Effector memory CD4-positive, alpha-beta T cell (primary cell): Measurements from ENCODE around the gene SYT9.

Experiments
- DNase-seq, 3 donors: peaks; one replicate each; pipeline ENCODE4 v3.0.0-alpha.2; 2020
- H3K27ac ChIP-seq: 2 replicates; pipeline ENCODE4 v1.7.0; 2013; ENCODE audit warnings: mild to moderate bottlenecking, low read length, moderate library complexity; ENCODE audit not compliant: insufficient read depth, poor library complexity, severe bottlenecking
- H3K27me3 ChIP-seq: replicated peaks from 2 replicates; pipeline ENCODE4 v1.7.0; 2013; ENCODE audit warnings: mild to moderate bottlenecking, low read length; ENCODE audit not compliant: insufficient read depth, control insufficient read depth, poor library complexity, severe bottlenecking
- H3K36me3 ChIP-seq: 2 replicates; pipeline ENCODE4 v1.7.0; 2013; ENCODE audit warnings: mild to moderate bottlenecking, low read length, moderate library complexity; ENCODE audit not compliant: control insufficient read depth, insufficient read depth
- H3K4me1 ChIP-seq: 2 replicates; pipeline ENCODE4 v1.7.0; 2013; ENCODE audit warnings: low read length, mild to moderate bottlenecking; ENCODE audit not compliant: control insufficient read depth, insufficient read depth, poor library complexity, severe bottlenecking
- H3K4me3 ChIP-seq: 2 replicates; pipeline ENCODE4 v1.7.0; 2013; ENCODE audit warnings: low read length, low read depth, mild to moderate bottlenecking; ENCODE audit not compliant: insufficient read depth, poor library complexity, severe bottlenecking
- H3K9me3 ChIP-seq: 2 replicates; pipeline ENCODE4 v1.7.0; 2013; ENCODE audit warnings: mild to moderate bottlenecking, low read length, moderate library complexity; ENCODE audit not compliant: control insufficient read depth

Gene SYT9

DNA sequence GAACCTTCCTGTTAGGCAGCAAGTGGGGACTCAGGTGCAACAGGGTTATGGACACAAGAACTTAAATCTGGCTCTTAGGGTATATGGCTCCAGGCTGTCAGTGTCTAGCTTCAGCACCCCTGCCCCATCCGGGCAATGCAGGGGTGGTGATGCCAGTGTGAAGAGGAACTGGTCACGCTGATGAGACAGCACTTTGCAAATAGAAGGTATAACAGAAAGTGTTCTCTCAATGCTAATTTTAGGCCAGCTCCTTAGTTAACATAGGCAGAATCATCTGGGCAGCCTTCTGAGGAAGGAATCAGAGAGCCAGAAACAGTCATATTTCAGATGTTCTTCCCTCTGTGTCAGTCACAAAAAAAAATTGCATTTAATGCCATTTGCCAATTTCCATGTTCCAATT, 41.2 kb downstream of the SYT9 start:
- no peak overlapping the region for H3K4me3 ChIP-seq
- no peaks in the 10 kb centered on the region for H3K9me3 ChIP-seq
- H3K27ac ChIP-seq, result no peak overlapping the region
- no peaks in the 10 kb centered on the region for H3K27me3 ChIP-seq
- no peak for DNase-seq
- no peaks in the 10 kb centered on the region for H3K4me1 ChIP-seq
- H3K36me3 ChIP-seq, result no peaks in the 10 kb centered on the region

GRCh38 chr11:7299393-7299792, 47.7 kb downstream of the SYT9 start:
- Histone ChIP-seq H3K4me3 (no peak overlapping the region), H3K4me1 (no peaks in the 10 kb centered on the region), H3K27ac (no peak overlapping the region), H3K27me3 (no peaks in the 10 kb centered on the region), H3K9me3 (no peaks in the 10 kb centered on the region), H3K36me3 (no peaks in the 10 kb centered on the region)
- DNase-seq, result no peak

GRCh38 chr11:7300281-7300680, 48.6 kb downstream of the SYT9 start:
- Histone ChIP-seq H3K27ac (no peak overlapping the region), H3K4me1 (no peaks in the 10 kb centered on the region), H3K27me3 (no peaks in the 10 kb centered on the region), H3K36me3 (no peaks in the 10 kb centered on the region), H3K9me3 (no peaks in the 10 kb centered on the region), H3K4me3 (no peak overlapping the region)
- no peak for DNase-seq

GRCh38 chr11:7303146-7303545, 51.4 kb downstream of the SYT9 start:
- DNase-seq, result no peak

DNA sequence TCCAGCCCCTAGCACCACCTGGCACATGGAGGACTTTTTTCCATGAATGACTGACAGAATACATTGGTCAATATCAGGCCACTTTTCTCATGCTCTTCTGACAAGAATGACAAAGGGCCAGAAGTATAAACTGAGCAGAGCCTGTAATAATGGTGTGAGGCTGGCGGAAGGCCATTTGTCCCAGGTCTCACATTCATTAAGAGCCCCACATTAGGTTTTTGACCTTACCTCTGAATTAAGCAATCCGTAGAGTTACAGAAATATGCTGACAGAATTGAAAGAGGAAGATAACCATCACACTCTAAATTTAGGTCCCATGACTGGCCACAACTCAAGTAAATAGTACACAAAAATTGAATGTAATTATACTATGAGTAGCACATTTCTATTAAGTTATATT, 55.2 kb downstream of the SYT9 start:
- Histone ChIP-seq H3K4me3 (no peak overlapping the region), H3K27ac (no peak overlapping the region), H3K27me3 (no peaks in the 10 kb centered on the region), H3K36me3 (no peaks in the 10 kb centered on the region), H3K9me3 (no peaks in the 10 kb centered on the region), H3K4me1 (no peaks in the 10 kb centered on the region)
- DNase-seq, result no peak

More at GRCh38 chr11:7303146-7303545, 51.4 kb downstream of the SYT9 start:
- H3K4me1 ChIP-seq, result no peaks in the 10 kb centered on the region
- no peaks in the 10 kb centered on the region for H3K27me3 ChIP-seq
- no peaks in the 10 kb centered on the region for H3K9me3 ChIP-seq
- no peaks in the 10 kb centered on the region for H3K36me3 ChIP-seq
- no peak overlapping the region for H3K4me3 ChIP-seq
- H3K27ac ChIP-seq, result no peak overlapping the region

- Histone ChIP-seq H3K27ac (no peak overlapping the region), H3K36me3 (no peaks in the 10 kb centered on the region), H3K27me3 (no peaks in the 10 kb centered on the region), H3K9me3 (no peaks in the 10 kb centered on the region), H3K4me1 (no peaks in the 10 kb centered on the region), H3K4me3 (no peak overlapping the region)
- no peak for DNase-seq
Observed at GRCh38 chr11:7307836-7308235, 56.1 kb downstream of the SYT9 start.

- Histone ChIP-seq H3K36me3 (no peaks in the 10 kb centered on the region), H3K9me3 (no peaks in the 10 kb centered on the region), H3K4me1 (no peaks in the 10 kb centered on the region), H3K27me3 (no peaks in the 10 kb centered on the region), H3K4me3 (no peak overlapping the region), H3K27ac (no peak overlapping the region)
- no peak for DNase-seq
Observed at GRCh38 chr11:7311903-7312302, 60.2 kb downstream of the SYT9 start.

DNA sequence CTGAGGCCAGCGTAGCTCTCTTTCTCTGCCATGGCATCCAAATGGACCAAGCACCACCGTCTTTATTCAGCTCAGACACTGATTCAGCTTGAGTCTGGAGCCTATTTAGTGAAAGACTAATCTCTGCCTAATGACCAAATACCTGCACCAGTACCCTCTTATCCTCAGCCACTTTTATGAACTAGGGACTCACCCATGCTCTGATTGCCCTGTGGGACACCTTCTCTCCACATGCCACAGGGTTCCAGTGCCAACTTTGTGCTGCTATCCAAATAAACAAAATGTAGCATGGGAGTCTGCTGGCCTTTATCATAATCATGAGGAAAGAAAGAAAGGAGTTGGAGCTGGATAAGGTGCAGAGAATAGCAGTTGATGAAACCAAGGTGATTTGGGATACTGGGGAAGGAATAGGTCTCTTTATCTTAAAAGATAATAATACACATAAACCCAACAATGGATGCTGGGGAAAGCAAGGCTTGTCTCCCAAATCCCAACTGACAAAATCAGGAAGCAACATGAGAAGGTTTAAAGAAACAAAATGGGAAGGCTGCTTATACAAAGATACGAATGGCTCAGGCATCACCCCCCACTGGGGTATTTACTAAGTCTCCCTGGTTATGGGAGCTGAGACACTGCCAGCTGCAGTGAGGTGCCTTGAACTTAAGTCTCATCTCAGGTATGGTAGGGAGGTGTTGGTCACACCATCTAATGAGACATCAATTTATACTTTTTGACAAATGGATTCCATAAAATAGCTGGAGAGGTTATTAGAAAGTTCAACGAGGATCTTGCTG, 63.3 kb downstream of the SYT9 start:
- Histone ChIP-seq H3K36me3 (no peaks in the 10 kb centered on the region), H3K4me3 (no peak overlapping the region), H3K9me3 (no peaks in the 10 kb centered on the region), H3K27ac (no peak overlapping the region), H3K27me3 (no peaks in the 10 kb centered on the region), H3K4me1 (no peaks in the 10 kb centered on the region)
- no peak for DNase-seq

DNA sequence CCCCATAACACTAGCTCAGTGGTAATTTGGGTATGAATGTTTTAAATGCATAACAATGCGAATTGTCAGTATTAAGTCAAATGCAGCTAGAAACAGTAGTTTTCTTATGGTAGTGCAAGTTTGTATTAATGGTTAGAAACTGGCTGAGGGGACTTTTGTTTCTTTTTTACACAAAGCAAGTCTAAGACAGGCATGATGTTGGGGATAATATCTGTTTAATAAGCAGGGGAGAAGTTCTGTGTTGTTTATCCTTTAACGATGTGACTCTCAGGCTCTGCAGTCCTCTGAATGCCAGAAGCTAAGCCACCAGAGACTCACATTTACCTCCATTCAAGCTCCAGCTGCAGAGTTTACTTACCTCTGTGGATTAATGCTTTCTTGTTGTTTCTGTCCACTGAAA, 67.8 kb downstream of the SYT9 start:
- Histone ChIP-seq H3K27me3 (no peaks in the 10 kb centered on the region), H3K27ac (no peak overlapping the region), H3K4me3 (no peak overlapping the region), H3K4me1 (no peaks in the 10 kb centered on the region), H3K9me3 (no peaks in the 10 kb centered on the region), H3K36me3 (no peaks in the 10 kb centered on the region)
- no peak for DNase-seq

GRCh38 chr11:7320306-7320705, 68.6 kb downstream of the SYT9 start:
- Histone ChIP-seq H3K36me3 (no peaks in the 10 kb centered on the region), H3K4me3 (no peak overlapping the region), H3K27me3 (no peaks in the 10 kb centered on the region), H3K4me1 (no peaks in the 10 kb centered on the region), H3K9me3 (no peaks in the 10 kb centered on the region), H3K27ac (no peak overlapping the region)
- no peak for DNase-seq
